Mesenchymal stem cell (in vitro differentiated cells and primary cell): ENCODE data around the gene BMPR1B.

Source experiments
- DNase-seq: peaks from one replicate; pipeline ENCODE4 v3.0.0-alpha.2; 2013
- H2AFZ ChIP-seq: one replicate; pipeline ENCODE4 v1.6.1; 2013; ENCODE audit warnings: low read depth, mild to moderate bottlenecking, control low read depth, inconsistent platforms, low read length, moderate library complexity
- H2AK5ac ChIP-seq: 2 replicates; pipeline ENCODE4 v1.6.1; 2013; ENCODE audit warnings: low read length, moderate library complexity, mild to moderate bottlenecking, inconsistent platforms; ENCODE audit not compliant: severe bottlenecking
- H2BK120ac ChIP-seq: one replicate; pipeline ENCODE4 v1.6.1; 2013; ENCODE audit warnings: low read depth, mild to moderate bottlenecking, inconsistent platforms, low read length, moderate library complexity
- H2BK12ac ChIP-seq, 2 experiments: one replicate each; pipeline ENCODE4 v1.6.1; 2013; ENCODE audit warnings: inconsistent platforms in 2 of 2, low read length in 2 of 2, mild to moderate bottlenecking in 2 of 2, moderate library complexity in 2 of 2, control low read depth in 1 of 2
- H2BK15ac ChIP-seq: one replicate; pipeline ENCODE4 v1.6.1; 2013; ENCODE audit warnings: mild to moderate bottlenecking, low read depth, inconsistent platforms; ENCODE audit not compliant: poor library complexity, severe bottlenecking
- H2BK5ac ChIP-seq: 2 replicates; pipeline ENCODE4 v1.6.1; 2013; ENCODE audit warnings: low read depth, mild to moderate bottlenecking, low read length, control low read depth, inconsistent platforms; ENCODE audit not compliant: poor library complexity, severe bottlenecking
- H3K14ac ChIP-seq, 2 experiments: one replicate each; pipeline ENCODE4 v1.6.1; 2013; ENCODE audit warnings: inconsistent platforms in 2 of 2, low read length in 2 of 2, control low read depth in 1 of 2, mild to moderate bottlenecking in 1 of 2, moderate library complexity in 1 of 2
- H3K18ac ChIP-seq, 2 experiments: one replicate each; pipeline ENCODE4 v1.6.1; 2013; ENCODE audit warnings: inconsistent platforms in 2 of 2, low read length in 2 of 2, control low read depth in 1 of 2, low read depth in 1 of 2, mild to moderate bottlenecking in 1 of 2
- H3K23ac ChIP-seq, 2 experiments: one replicate each; pipeline ENCODE4 v1.6.1; 2013; ENCODE audit warnings: inconsistent platforms in 2 of 2, low read length in 2 of 2, mild to moderate bottlenecking in 2 of 2, moderate library complexity in 2 of 2, control low read depth in 1 of 2
- H3K27ac ChIP-seq: 2 replicates; pipeline ENCODE4 v1.5.1; 2013; ENCODE audit warnings: mild to moderate bottlenecking, moderate library complexity, low read length, control low read depth, inconsistent platforms; ENCODE audit not compliant: poor library complexity, severe bottlenecking
- H3K27me3 ChIP-seq, 2 experiments: 2 replicates each; pipeline versions ENCODE4 v1.6.1 to v1.7.0; 2013; ENCODE audit warnings: low read length in 2 of 2, mild to moderate bottlenecking in 2 of 2, moderate library complexity in 2 of 2, control low read depth in 1 of 2, inconsistent platforms in 1 of 2; ENCODE audit not compliant: control insufficient read depth in 1 of 2, insufficient read depth in 1 of 2
- H3K36me3 ChIP-seq, 2 experiments: 2 replicates each; pipeline versions ENCODE4 v1.6.1 to v1.7.0; 2013; ENCODE audit warnings: low read length in 2 of 2, control low read depth in 1 of 2, inconsistent platforms in 1 of 2, low read depth in 1 of 2, mild to moderate bottlenecking in 1 of 2; ENCODE audit not compliant: insufficient read depth in 2 of 2, control insufficient read depth in 1 of 2
- H3K4ac ChIP-seq, 2 experiments: one replicate each; pipeline ENCODE4 v1.6.1; 2013; ENCODE audit warnings: inconsistent platforms in 2 of 2, low read length in 2 of 2, mild to moderate bottlenecking in 2 of 2, moderate library complexity in 2 of 2, control low read depth in 1 of 2, low read depth in 1 of 2
- H3K4me1 ChIP-seq: 2 replicates; pipeline ENCODE4 v1.6.1; 2013; ENCODE audit warnings: low read depth, low read length, control low read depth; ENCODE audit not compliant: control insufficient read depth, insufficient read depth
- H3K4me2 ChIP-seq: 2 replicates; pipeline ENCODE4 v1.6.1; 2013; ENCODE audit warnings: low read length, mild to moderate bottlenecking, inconsistent platforms; ENCODE audit not compliant: poor library complexity, severe bottlenecking
- H3K4me3 ChIP-seq, 2 experiments: 2 replicates each; pipeline versions ENCODE4 v1.5.1 to v1.7.0; 2013; ENCODE audit warnings: low read length in 2 of 2, mild to moderate bottlenecking in 2 of 2, control low read depth in 1 of 2, low read depth in 1 of 2; ENCODE audit not compliant: insufficient read depth in 1 of 2
- H3K79me1 ChIP-seq: replicated peaks from 2 replicates; pipeline ENCODE4 v1.6.1; 2013; ENCODE audit warnings: mild to moderate bottlenecking, control low read depth, low read length, inconsistent platforms; ENCODE audit not compliant: poor library complexity, severe bottlenecking
- H3K9ac ChIP-seq: 2 replicates; pipeline ENCODE4 v1.7.0; 2013; ENCODE audit warnings: mild to moderate bottlenecking, low read length, moderate library complexity
- H3K9me3 ChIP-seq: 2 replicates; pipeline ENCODE4 v1.7.0; 2013; ENCODE audit warnings: mild to moderate bottlenecking, low read length; ENCODE audit not compliant: control insufficient read depth
- H4K8ac ChIP-seq: one replicate; pipeline ENCODE4 v1.6.1; 2013; ENCODE audit warnings: inconsistent platforms, mild to moderate bottlenecking, low read length, moderate library complexity
- H4K91ac ChIP-seq: one replicate; pipeline ENCODE4 v1.6.1; 2013; ENCODE audit warnings: mild to moderate bottlenecking, low read length, inconsistent platforms
- WGBS: methylation state at CpG from one replicate; pipeline ENCODE4 v1.1.7; 2013; ENCODE audit warnings: mixed read lengths; 5-methylcytosine and 5-hydroxymethylcytosine counted together

Gene BMPR1B

GRCh38 chr4:94856030-94856429 lies 98.3 kb downstream of the BMPR1B start:
- Histone ChIP-seq H3K14ac (no peak overlapping the region), H3K4ac (no peak overlapping the region), H4K8ac (no peak overlapping the region), H3K4me2 (no peak overlapping the region), H3K9ac (no peak overlapping the region), H2BK5ac (no peak overlapping the region), H3K18ac (no peak overlapping the region), H2BK12ac (no peak overlapping the region), H3K9me3 (no peaks in the 10 kb centered on the region), H2BK15ac (no peak overlapping the region), H3K36me3 (no peaks in the 10 kb centered on the region), H3K4me1 (no peaks in the 10 kb centered on the region), H3K79me1 (no peaks in the 10 kb centered on the region), H3K27ac (no peak overlapping the region), H3K4me3 (no peak overlapping the region), H3K27me3 (no peaks in the 10 kb centered on the region), H2AK5ac (no peak overlapping the region), H2BK120ac (no peak overlapping the region), H4K91ac (no peak overlapping the region), H3K23ac (no peak overlapping the region), H2AFZ (no peak overlapping the region)
- WGBS: 95% methylated on average over 3 of the region's 3 CpGs
- no peak for DNase-seq

- no peak overlapping the region for H3K4ac ChIP-seq
- H2BK120ac ChIP-seq: no peak overlapping the region
- H3K36me3 ChIP-seq: no peaks in the 10 kb centered on the region
- no peaks in the 10 kb centered on the region for H3K4me1 ChIP-seq
- H3K4me2 ChIP-seq: no peak overlapping the region
- no peaks in the 10 kb centered on the region for H3K79me1 ChIP-seq
- H3K27ac ChIP-seq: no peak overlapping the region
- H3K18ac ChIP-seq: no peak overlapping the region
- H2AK5ac ChIP-seq: no peak overlapping the region
- H3K9ac ChIP-seq: no peak overlapping the region
- no peak overlapping the region for H2BK15ac ChIP-seq
- no peak overlapping the region for H3K14ac ChIP-seq
- no peak overlapping the region for H2BK12ac ChIP-seq
- H3K9me3 ChIP-seq: no peaks in the 10 kb centered on the region
- no peak overlapping the region for H2BK5ac ChIP-seq
- H4K8ac ChIP-seq: no peak overlapping the region
- no peak overlapping the region for H3K23ac ChIP-seq
- no peak overlapping the region for H4K91ac ChIP-seq
- H3K4me3 ChIP-seq: no peak overlapping the region
- no peak for DNase-seq
- WGBS: 50% methylated on average over 1 of the region's 2 CpGs
- H3K27me3 ChIP-seq: no peaks in the 10 kb centered on the region
- no peak overlapping the region for H2AFZ ChIP-seq
These were observed 112.4 kb downstream of the BMPR1B start for GRCh38 chr4:94870146-94870545.

- H3K9me3 ChIP-seq: no peaks in the 10 kb centered on the region
- H3K18ac ChIP-seq: no peak overlapping the region
- no peaks in the 10 kb centered on the region for H3K27me3 ChIP-seq
- H3K23ac ChIP-seq: no peak overlapping the region
- no peaks in the 10 kb centered on the region for H3K79me1 ChIP-seq
- no peak overlapping the region for H3K4ac ChIP-seq
- no peak overlapping the region for H3K14ac ChIP-seq
- no peak overlapping the region for H3K9ac ChIP-seq
- peak overlapping the region; percentile 40 for H3K27ac ChIP-seq
- no peak overlapping the region for H2BK5ac ChIP-seq
- H4K91ac ChIP-seq: no peak overlapping the region
- no peak overlapping the region for H4K8ac ChIP-seq
- H3K4me2 ChIP-seq: no peak overlapping the region
- 62% methylated on average over 2 of the region's 4 CpGs for WGBS
- no peak overlapping the region for H2AFZ ChIP-seq
- no peaks in the 10 kb centered on the region for H3K4me1 ChIP-seq
- no peak overlapping the region for H2AK5ac ChIP-seq
- no peaks in the 10 kb centered on the region for H3K36me3 ChIP-seq
- no peak overlapping the region for H3K4me3 ChIP-seq
- no peak overlapping the region for H2BK15ac ChIP-seq
- DNase-seq: no peak
- H2BK12ac ChIP-seq: no peak overlapping the region
- H2BK120ac ChIP-seq: no peak overlapping the region
These were observed 114.0 kb downstream of the BMPR1B start for GRCh38 chr4:94871644-94872305.

- Histone ChIP-seq H3K4me3 (no peak overlapping the region), H2BK120ac (no peak overlapping the region), H3K18ac (no peak overlapping the region), H2BK15ac (no peak overlapping the region), H2BK5ac (no peak overlapping the region), H3K23ac (no peak overlapping the region), H3K27ac (no peak overlapping the region), H3K4ac (no peak overlapping the region), H3K4me2 (no peak overlapping the region), H2BK12ac (no peak overlapping the region), H2AFZ (no peak overlapping the region), H3K14ac (no peak overlapping the region), H3K9ac (peak overlapping the region; percentile 60), H2AK5ac (no peak overlapping the region), H3K27me3 (no peaks in the 10 kb centered on the region), H3K79me1 (no peaks in the 10 kb centered on the region), H4K91ac (no peak overlapping the region), H3K4me1 (no peaks in the 10 kb centered on the region), H4K8ac (no peak overlapping the region), H3K9me3 (no peaks in the 10 kb centered on the region), H3K36me3 (no peaks in the 10 kb centered on the region)
- DNase-seq: peak; percentile 43
- 67% methylated on average over 1 of the region's 2 CpGs for WGBS
These were observed 120.2 kb downstream of the BMPR1B start for GRCh38 chr4:94877973-94878372.
